CD4-positive, alpha-beta T cell treated with Interleukin-2 at 100 ng/mL for 4 hours (primary cell): Measurements from ENCODE around the gene IL4.

Experiments used
- DNase-seq: peaks from one replicate; pipeline ENCODE4 v3.0.0-alpha.2; 2020; ENCODE audit warnings: low spot score

The IL4 gene

GRCh38 chr5:132695956-132696355 is 22.2 kb downstream of the IL4 start:
- no peak for DNase-seq

GRCh38 chr5:132704875-132705274 is 31.1 kb downstream of the IL4 start:
- no peak for DNase-seq

- DNase-seq: no peak
These were observed 34.9 kb downstream of the IL4 start for GRCh38 chr5:132708645-132709044.

DNA sequence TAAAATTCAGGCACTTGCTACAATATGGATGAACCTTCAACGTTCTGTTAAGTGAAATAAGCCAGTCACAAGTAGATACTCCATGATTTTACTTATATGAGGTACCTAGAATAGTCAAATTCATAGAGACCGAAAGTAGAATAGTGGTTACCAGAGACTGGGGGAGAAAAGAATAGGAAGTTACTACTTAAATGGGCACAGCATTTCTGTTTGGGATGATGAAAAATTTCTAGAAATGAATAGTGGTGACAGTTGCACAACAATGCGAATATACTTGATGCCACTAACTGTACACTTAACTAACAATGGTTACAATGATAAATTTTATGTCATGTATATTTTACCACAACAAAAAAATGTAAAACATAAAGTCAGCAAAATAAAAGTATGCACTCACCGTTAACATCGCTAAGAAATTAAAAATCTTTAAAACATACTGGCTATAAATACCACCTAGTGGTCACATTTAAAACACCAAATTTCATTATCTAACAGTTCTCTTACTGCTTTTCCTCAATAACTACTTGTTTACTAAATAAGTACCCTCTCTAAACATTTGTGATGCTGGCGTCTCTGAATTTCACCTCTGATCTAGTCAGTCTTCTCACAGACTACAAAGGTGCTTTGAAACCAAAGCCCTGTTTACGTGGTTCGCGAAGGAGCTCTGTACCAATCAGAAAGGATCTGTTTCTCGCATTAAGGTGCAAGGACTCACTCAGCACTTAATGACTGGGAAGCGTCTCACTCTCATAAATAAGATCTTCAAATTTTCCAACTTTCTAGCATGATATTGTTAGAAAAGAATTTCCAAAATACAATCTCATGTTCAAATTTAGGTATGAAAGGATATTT is 40.9 kb downstream of the IL4 start:
- DNase-seq: peak; percentile 2

DNA sequence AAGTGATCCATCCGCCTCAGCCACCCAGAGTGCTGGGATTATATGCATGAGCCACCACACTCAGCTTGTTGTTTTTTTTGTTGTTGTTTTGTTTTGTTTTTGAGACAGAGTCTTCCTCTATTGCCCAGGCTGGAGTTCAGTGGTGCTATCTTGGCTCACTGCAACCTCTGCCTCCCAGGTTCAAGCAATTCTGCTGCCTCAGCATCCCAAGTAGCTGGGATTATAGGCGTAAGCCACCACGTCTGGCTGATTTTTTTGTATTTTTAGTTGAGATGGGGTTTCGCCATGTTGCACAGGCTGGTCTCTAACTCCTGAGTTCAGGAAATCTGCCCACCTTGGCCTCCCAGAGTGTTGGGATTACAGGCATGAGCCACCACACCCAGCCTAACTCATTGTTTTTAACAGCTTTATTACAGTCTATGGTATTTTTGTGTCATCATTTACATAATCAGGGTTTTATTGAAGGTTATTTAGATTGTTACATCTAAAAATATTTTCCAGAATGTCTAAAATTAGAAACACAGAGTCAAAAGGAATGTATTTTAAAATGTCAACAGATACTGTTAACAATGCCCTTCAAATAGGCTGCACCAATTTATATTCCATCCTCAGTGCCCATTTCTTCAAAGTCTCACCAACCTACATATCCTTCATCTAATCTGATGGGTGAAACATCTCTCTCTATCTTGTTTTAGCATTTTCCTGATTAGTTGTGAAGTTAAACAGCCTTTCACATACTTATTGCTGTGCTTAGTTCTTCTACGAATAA is 44.9 kb downstream of the IL4 start:
- no peak for DNase-seq

DNA sequence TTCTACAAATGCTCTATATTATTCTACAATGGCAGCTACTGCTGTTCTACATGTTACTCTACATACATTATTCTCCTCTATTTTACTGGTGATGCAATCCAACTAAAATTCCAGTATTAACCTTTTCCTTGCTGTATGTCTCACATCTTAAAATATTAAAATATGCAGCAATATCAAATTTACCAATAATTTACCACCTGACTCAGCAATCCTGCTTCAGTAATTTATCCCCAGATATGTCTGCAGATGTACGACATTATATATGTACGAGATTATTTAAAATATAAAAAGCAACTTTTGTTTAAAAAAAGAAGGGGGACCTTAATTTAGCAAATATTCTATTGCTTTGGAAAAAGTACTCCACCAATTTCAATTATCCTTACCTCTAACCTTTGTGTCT is 52.0 kb downstream of the IL4 start:
- DNase-seq: no peak

DNA sequence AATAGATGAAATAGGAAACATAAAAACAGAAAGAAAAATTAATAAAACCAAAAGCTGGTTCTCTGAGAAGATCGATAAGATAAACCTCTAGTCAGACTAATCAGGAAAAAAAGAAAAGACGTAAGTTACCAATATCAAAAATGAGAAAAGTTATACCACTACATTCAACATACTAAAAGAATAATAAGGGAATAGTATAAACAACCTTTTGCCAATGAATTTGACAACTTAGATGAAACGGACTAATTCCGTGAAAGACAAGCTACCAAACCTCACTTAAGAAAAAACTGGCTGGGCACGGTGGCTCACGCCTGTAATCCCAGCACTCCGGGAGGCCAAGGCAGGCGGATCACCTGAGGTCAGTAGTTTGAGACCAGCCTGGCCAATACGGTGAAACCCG is 56.1 kb downstream of the IL4 start:
- DNase-seq: no peak
